ENCODE data around the gene MAN1A2.

DNA sequence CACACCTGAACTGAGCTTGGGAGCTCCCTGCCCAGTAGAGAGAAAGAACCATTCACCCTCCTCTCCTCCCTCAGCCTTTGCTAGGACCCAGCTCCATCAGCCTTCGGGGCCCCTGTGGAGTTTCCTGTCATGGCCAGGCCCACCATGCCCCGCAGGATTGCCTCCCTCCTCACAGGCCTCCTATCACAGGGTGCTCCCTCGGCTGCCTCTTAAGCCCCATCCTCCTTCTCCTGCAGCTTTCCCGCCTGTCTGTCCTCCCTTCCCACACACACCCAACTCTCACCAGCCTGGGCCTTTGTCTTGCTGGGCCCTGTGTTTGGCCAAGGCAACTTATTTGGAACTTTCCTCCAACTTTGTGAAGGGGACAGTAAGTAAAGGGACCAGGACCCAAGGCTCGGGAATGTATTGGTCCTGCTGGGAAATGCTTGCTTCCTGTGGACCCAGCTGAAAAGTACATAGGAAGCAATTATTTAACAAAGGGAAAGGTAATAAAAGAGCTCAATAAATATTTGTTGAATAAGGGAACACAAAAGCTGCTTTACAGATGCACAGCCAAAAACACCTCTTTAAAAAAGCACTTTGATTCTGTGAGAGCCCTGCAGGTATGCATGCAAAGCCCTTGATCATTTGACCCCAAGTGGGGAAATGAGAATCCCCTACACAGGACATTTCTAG lies 207.0 kb downstream of the MAN1A2 start:
- TF ChIP-seq, protein P1, sequence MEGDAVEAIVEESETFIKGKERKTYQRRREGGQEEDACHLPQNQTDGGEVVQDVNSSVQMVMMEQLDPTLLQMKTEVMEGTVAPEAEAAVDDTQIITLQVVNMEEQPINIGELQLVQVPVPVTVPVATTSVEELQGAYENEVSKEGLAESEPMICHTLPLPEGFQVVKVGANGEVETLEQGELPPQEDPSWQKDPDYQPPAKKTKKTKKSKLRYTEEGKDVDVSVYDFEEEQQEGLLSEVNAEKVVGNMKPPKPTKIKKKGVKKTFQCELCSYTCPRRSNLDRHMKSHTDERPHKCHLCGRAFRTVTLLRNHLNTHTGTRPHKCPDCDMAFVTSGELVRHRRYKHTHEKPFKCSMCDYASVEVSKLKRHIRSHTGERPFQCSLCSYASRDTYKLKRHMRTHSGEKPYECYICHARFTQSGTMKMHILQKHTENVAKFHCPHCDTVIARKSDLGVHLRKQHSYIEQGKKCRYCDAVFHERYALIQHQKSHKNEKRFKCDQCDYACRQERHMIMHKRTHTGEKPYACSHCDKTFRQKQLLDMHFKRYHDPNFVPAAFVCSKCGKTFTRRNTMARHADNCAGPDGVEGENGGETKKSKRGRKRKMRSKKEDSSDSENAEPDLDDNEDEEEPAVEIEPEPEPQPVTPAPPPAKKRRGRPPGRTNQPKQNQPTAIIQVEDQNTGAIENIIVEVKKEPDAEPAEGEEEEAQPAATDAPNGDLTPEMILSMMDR (IDR thresholded peaks at IDR 0.05) = no peak
- no peak for TF ChIP-seq POLR2A (IDR thresholded peaks at IDR 0.05)
